Endometrial microvascular endothelial cells (primary cell): ENCODE results near the gene HIP1. TPM values are rescaled to one million over a fixed set of nuclear protein-coding genes. Genes with fewer than 3 reads are reported as not detected.
"Not testable (repeated sequence)": the region's sequence is repeated elsewhere in the genome, so short reads cannot be mapped to it uniquely, and the experiment has no call there.

Source experiments
- in situ Hi-C: cut with HindIII; loops from 2 replicates; pipeline ENCODE4 v1.10.0; 2017; ENCODE audit warnings: low sequenced_read_pairs, low pct_unique_long_range_greater_than_20kb; ENCODE audit errors: inconsistent ontology term
- total RNA-seq: library from RNA; depleted of rRNA; stranded (reverse); fragments of >200 nt; gene quantifications from one replicate; pipeline ENCODE4 v1.2.3, GENCODE V29; 2015; ENCODE audit errors: inconsistent ontology term

Gene HIP1
- total RNA-seq, 1 donor from 2014 or later = 31.8 TPM

DNA sequence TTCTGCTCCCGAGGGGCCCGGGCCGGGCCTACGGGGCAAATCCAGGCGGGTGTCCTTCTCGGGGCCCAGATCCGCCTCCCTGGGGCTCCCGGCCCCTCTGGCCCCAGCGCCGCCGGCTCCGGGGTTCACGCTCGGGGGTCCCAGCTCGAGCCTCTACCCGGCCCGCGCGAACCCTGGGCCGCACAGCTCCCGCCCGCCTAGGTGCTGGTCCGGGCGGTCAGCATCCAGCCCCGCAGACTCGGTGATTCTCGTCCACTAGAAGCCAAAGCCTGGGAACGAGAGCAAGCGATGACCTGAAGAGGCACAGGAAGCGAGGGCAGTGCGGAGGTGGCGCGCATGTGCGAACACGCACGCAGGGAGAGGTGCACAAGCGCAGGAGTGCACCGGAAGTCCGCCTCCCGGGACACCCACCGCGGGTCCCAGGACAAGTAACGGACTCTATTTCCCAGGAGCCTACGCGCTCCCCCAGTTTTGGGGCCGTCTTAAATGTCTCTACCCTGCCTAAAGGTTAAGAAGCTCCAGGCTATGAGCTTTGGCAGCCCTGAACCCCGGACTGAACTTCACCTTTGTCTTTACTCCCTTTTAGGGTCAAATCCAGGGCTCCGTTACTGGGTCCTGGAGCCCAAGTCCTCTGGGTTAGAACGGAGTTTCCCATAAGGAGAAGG lies 252.6 kb downstream of the HIP1 start, which contains the start of gene POM121C:
TSS of gene POM121C (minus strand) at position 321 of the 665 bp plus-strand sequence. CDS start 44,803 bp downstream, outside the sequence.
- in situ Hi-C loops = not testable (repeated sequence)

DNA sequence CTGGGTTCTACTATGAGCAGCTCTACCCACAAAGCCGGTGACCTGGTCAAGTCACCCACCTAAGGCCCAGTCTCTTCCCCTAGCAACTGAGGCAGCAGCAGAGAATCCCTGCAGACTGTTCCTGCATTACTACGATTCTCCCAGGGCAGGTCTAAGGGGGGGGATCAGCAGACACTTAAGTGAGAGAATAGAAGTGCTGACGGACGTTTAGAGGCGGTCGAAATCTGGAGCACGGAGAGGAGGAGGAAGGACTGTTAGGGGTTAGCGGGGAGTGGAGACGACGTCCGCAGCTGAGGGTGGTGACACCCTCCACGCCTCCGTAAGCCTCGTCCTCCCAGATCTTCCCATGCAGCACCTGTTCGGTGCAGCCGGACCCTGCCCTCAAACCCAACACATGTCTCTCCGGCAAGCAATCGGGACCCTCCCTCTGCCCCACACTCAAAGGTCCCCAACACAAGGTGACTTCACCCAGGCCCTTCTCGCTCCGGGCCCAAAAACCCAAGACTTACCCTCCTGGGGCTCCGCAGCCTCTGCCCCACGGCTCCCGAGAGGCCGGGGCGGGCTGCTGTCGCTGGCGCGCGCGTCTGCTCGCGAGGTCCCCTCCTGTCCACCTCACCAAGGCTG lies 253.3 kb downstream of the HIP1 start:
- in situ Hi-C loops = not testable (repeated sequence)

Other genes starting within 250 kb of the HIP1 start
- gene SPDYE5, start 246.6 kb downstream of the HIP1 start, total RNA-seq = not detected
- not detected for gene CCL26, start 33.3 kb upstream of the HIP1 start, total RNA-seq
- gene CCL24, start 74.9 kb upstream of the HIP1 start, total RNA-seq = not detected
- 30.4 TPM for gene RHBDD2, start 140.1 kb upstream of the HIP1 start, total RNA-seq
- gene POR, start 176.2 kb upstream of the HIP1 start, total RNA-seq = 50.1 TPM